AG04450 (cell line): ENCODE data around the gene PARD3. TPM values are rescaled to one million over a fixed set of nuclear protein-coding genes. Genes with fewer than 3 reads are reported as not detected.

ENCODE experiments used
- CTCF ChIA-PET: fragments of 300-600, 350-600 bp; formaldehyde crosslinking; extraction: SDS; loops from one replicate; lab custom pipeline; 2022; ENCODE audit warnings: antibody characterized with exemption, inconsistent platforms; lab: Charles Lee
- POLR2A ChIA-PET: fragments of 350-600 bp; formaldehyde crosslinking; extraction: SDS; loops from one replicate; lab custom pipeline; 2021; ENCODE audit warnings: antibody characterized with exemption, inconsistent platforms; lab: Yijun Ruan, JAX
- DNase-seq: peaks from one replicate; pipeline ENCODE4 v3.0.0-alpha.2; 2011; ENCODE audit warnings: low read depth, low spot score
- H3K27ac ChIP-seq: one replicate; pipeline ENCODE4 v1.5.1; 2012; ENCODE audit warnings: low read depth, low read length, control low read depth
- H3K27me3 ChIP-seq: one replicate; pipeline ENCODE4 v1.6.0; 2012; ENCODE audit warnings: low read length; ENCODE audit not compliant: control insufficient read depth, insufficient read depth
- H3K4me3 ChIP-seq: 2 replicates; pipeline ENCODE4 v1.5.1; 2011; ENCODE audit warnings: mild to moderate bottlenecking, low read depth, low read length, control low read depth
- H3K9me3 ChIP-seq: 2 replicates; pipeline ENCODE4 v1.5.1; 2012; ENCODE audit warnings: low read length; ENCODE audit not compliant: control insufficient read depth, insufficient read depth
- polyA plus RNA-seq: library from polyadenylated mRNA; depleted of rRNA; stranded (reverse); fragments of >200 nt; gene quantifications from 2 replicates; pipeline ENCODE4 v1.2.3, GENCODE V29; 2011
- TF ChIP-seq, protein P1 (sequence below): IDR thresholded peaks from 2 replicates; pipeline ENCODE4 v1.5.1; 2011; ENCODE audit warnings: low read depth, low read length, control low read depth, inconsistent platforms

Gene PARD3
- polyA plus RNA-seq, 1 experiment = 43.1 TPM

DNA sequence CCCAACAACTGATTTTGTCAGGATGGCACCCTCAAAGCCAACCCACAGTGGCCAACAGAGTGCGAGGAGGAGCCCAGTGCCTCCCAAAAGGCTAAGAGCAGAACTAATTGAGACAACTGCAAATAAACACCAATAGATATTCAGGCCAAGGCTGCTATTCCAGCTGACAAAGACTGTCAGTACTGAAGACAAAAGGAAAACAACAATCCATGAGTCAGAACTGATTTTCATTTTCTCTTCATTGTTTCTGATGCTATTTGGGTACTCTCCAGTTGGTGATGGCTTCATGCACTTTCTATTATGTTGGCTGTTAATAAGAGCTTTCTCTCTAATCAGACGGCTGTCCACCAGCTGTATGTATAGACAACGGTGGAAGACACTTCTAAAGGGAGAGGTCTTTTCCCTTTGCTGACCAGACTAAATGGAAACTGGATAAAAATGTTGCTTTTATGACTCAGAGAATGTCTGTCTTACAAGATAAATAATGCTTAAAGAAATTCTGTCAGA lies 515.9 kb downstream of the PARD3 start:
- Histone ChIP-seq H3K27me3 (no peaks in the 10 kb centered on the region), H3K9me3 (no peaks in the 10 kb centered on the region), H3K4me3 (no peak overlapping the region), H3K27ac (no peak overlapping the region)
- no peak for DNase-seq
- CTCF ChIA-PET = no interaction called here
- POLR2A ChIA-PET = no interaction called here
- TF ChIP-seq, protein P1, sequence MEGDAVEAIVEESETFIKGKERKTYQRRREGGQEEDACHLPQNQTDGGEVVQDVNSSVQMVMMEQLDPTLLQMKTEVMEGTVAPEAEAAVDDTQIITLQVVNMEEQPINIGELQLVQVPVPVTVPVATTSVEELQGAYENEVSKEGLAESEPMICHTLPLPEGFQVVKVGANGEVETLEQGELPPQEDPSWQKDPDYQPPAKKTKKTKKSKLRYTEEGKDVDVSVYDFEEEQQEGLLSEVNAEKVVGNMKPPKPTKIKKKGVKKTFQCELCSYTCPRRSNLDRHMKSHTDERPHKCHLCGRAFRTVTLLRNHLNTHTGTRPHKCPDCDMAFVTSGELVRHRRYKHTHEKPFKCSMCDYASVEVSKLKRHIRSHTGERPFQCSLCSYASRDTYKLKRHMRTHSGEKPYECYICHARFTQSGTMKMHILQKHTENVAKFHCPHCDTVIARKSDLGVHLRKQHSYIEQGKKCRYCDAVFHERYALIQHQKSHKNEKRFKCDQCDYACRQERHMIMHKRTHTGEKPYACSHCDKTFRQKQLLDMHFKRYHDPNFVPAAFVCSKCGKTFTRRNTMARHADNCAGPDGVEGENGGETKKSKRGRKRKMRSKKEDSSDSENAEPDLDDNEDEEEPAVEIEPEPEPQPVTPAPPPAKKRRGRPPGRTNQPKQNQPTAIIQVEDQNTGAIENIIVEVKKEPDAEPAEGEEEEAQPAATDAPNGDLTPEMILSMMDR = no peak

DNA sequence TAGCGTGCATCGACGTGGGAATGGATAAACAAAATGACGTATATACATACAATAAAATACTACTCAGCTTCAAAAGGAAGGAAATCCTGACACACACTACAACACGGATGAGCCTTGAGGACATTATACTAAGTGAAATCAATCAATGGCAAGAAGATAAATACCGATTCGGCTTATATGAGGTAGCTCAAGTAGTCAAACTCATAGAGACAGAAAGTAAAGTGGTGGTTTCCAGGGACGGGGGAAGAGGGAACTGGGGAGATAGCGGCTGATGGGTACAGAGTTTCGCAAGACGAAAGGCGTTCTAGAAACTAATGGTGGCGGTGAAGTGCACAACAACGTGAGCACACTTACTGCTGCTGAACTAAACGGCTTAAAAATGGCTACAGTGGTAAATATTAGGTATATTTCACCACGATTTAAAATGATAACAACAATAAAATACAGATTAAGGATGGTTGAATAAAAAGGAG lies 516.7 kb downstream of the PARD3 start:
- TF ChIP-seq, protein P1 = no peak
- POLR2A ChIA-PET = no interaction called here
- no peaks in the 10 kb centered on the region for H3K9me3 ChIP-seq
- CTCF ChIA-PET = no interaction called here
- no peaks in the 10 kb centered on the region for H3K27me3 ChIP-seq
- no peak for DNase-seq
- no peak overlapping the region for H3K4me3 ChIP-seq
- no peak overlapping the region for H3K27ac ChIP-seq

DNA sequence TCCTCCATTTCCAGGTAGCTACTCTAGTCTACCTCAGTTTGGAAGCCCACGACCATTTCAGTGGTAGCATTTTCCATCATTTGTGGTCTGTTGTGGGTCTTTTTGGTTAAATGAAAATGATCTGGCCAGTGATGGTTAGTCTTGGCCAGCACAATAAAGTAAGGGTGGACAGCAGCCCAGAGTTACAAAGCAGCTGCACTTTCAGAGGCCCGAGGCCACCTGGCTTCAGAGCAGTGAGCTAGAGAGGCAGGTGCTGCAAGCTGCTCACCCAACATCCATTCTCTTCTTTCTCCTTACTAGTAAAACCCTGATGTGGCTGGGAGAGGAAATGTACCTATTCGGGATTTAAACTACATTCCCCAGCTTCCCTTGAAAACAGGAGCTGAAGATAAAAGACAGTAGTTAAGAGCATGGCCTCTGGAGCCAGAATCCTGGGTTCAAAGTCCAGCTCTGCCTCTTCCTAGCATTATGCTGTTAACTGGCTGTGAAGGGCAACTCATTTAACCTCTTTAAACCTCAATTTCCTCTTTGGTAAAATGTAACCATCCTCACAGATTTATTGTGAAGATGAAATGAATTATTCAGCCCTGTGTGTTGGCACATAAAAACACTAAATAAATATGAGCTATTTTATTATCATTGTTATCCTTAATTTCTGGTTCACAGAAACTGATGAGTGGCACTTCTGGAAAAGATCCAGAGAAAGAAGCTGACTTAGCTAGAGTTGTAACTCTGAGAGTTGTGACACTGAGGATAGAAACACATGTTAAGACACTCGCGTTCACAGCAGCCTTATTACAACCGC lies 517.4 kb downstream of the PARD3 start:
- CTCF ChIA-PET = no interaction called here
- Histone ChIP-seq H3K27ac (no peak overlapping the region), H3K9me3 (no peaks in the 10 kb centered on the region), H3K4me3 (no peak overlapping the region), H3K27me3 (no peaks in the 10 kb centered on the region)
- POLR2A ChIA-PET = no interaction called here
- TF ChIP-seq, protein P1 = no peak
- no peak for DNase-seq

DNA sequence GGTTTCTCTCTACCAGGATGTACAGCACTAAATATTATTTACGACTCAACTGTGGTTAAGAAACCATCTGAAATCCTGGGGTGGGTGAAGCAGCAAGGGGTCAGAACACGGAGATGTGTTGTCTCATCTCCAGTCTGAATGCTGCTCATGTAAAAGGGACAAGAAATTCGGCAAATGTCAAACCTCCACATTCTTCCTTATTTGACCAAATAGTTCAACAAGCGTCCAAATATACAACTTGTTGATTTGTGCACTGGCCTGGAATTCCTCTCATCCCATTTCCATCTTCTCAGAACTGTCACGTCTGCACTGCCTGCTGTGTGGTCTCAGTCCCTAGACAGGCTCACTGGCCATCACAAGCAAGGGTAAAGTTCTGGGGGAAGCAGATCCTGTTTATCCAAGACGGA lies 520.0 kb downstream of the PARD3 start:
- no peak overlapping the region for H3K4me3 ChIP-seq
- H3K27me3 ChIP-seq = no peaks in the 10 kb centered on the region
- H3K9me3 ChIP-seq = no peaks in the 10 kb centered on the region
- TF ChIP-seq, protein P1 = no peak
- ChIA-PET CTCF (no interaction called here), POLR2A (no interaction called here)
- no peak overlapping the region for H3K27ac ChIP-seq
- DNase-seq = no peak

- DNase-seq = no peak
- H3K27me3 ChIP-seq = no peaks in the 10 kb centered on the region
- no peak overlapping the region for H3K27ac ChIP-seq
- no peaks in the 10 kb centered on the region for H3K9me3 ChIP-seq
- H3K4me3 ChIP-seq = no peak overlapping the region
- TF ChIP-seq, protein P1 = no peak
- ChIA-PET POLR2A (no interaction called here), CTCF (no interaction called here)
Measured at GRCh38 chr10:34294137-34294536, 521.0 kb downstream of the PARD3 start.
